ENCODE measurements around the gene CYP4F22. TPM values are rescaled to one million over a fixed set of nuclear protein-coding genes. Genes with fewer than 3 reads are reported as not detected.
"Not testable (repeated sequence)": the region's sequence is repeated elsewhere in the genome, so short reads cannot be mapped to it uniquely, and the experiment has no call there.

CYP4F22 gene
- under 1 TPM; 0.11 to 0.22 (median 0.16) TPM for polyA plus RNA-seq (ENCODE audit: insufficient read length in 3 of 3)
- long read RNA-seq, donor 1 = 0 reads
- long read RNA-seq, donor 2 = 0 reads
- long read RNA-seq, donor 3 = 0 reads
- long read RNA-seq, donor 4 = 0 reads
- long read RNA-seq, donor 5 = 0 reads
- long read RNA-seq, donor 6 = 0 reads
- long read RNA-seq, donor 7 = 0 reads
- long read RNA-seq, donor 8 = 0 reads
- long read RNA-seq, donor 9 = 0 reads
- long read RNA-seq, donor 10 = 0 reads
- long read RNA-seq, donor 11 = 0 reads
- long read RNA-seq, donor 12 = 0 reads
- long read RNA-seq, donor 13 = 0 reads
- long read RNA-seq, donor 14 = 0 reads
- long read RNA-seq, donor 15 = 0 reads
- long read RNA-seq, donor 16 = 0 reads

- peak in 1 of 11 donors; percentile 8 for DNase-seq (ENCODE audit: extremely low read depth in 1 of 11, low read depth in 9 of 11, low spot score in 4 of 11)
These were observed at the start of gene CYP4F22 for GRCh38 chr19:15508035-15508710. Gene CYP4F22, plus strand, starts transcription at chr19:15508525. Its CDS starts 16,812 bp downstream, at chr19:15525337.

GRCh38 chr19:15461694-15462093 lies 46.6 kb upstream of the CYP4F22 start:
- no peak for DNase-seq (ENCODE audit: extremely low read depth in 1 of 11, low read depth in 9 of 11, low spot score in 4 of 11)

- DNase-seq (ENCODE audit: extremely low read depth in 1 of 11, low read depth in 9 of 11, low spot score in 4 of 11) = no peak
These were observed 44.4 kb upstream of the CYP4F22 start for GRCh38 chr19:15463861-15464371.

GRCh38 chr19:15464394-15465385 lies 43.6 kb upstream of the CYP4F22 start, which contains the start of gene RASAL3:
Gene RASAL3, minus strand, starts transcription at chr19:15464544. Its CDS starts 186 bp downstream, at chr19:15464358.
- DNase-seq (ENCODE audit: extremely low read depth in 1 of 11, low read depth in 9 of 11, low spot score in 4 of 11) = no peak

GRCh38 chr19:15466851-15467733 lies 41.2 kb upstream of the CYP4F22 start:
- no peak for DNase-seq (ENCODE audit: extremely low read depth in 1 of 11, low read depth in 9 of 11, low spot score in 4 of 11)

GRCh38 chr19:15467734-15468214 lies 40.6 kb upstream of the CYP4F22 start:
- DNase-seq (ENCODE audit: extremely low read depth in 1 of 11, low read depth in 9 of 11, low spot score in 4 of 11) = no peak

GRCh38 chr19:15468675-15469512 lies 39.4 kb upstream of the CYP4F22 start:
- no peak for DNase-seq (ENCODE audit: extremely low read depth in 1 of 11, low read depth in 9 of 11, low spot score in 4 of 11)

GRCh38 chr19:15469513-15470297 lies 38.6 kb upstream of the CYP4F22 start:
- DNase-seq (ENCODE audit: extremely low read depth in 1 of 11, low read depth in 9 of 11, low spot score in 4 of 11) = no peak

GRCh38 chr19:15471639-15472101 lies 36.7 kb upstream of the CYP4F22 start:
- DNase-seq (ENCODE audit: extremely low read depth in 1 of 11, low read depth in 9 of 11, low spot score in 4 of 11) = no peak

- not testable (repeated sequence) for DNase-seq (ENCODE audit: extremely low read depth in 1 of 11, low read depth in 9 of 11, low spot score in 4 of 11)
These were observed 34.5 kb upstream of the CYP4F22 start for GRCh38 chr19:15473821-15474220.

GRCh38 chr19:15475169-15475568 lies 33.2 kb upstream of the CYP4F22 start:
- DNase-seq (ENCODE audit: extremely low read depth in 1 of 11, low read depth in 9 of 11, low spot score in 4 of 11) = no peak

- DNase-seq (ENCODE audit: extremely low read depth in 1 of 11, low read depth in 9 of 11, low spot score in 4 of 11) = no peak
These were observed 32.7 kb upstream of the CYP4F22 start for GRCh38 chr19:15475611-15476010.

- no peak for DNase-seq (ENCODE audit: extremely low read depth in 1 of 11, low read depth in 9 of 11, low spot score in 4 of 11)
These were observed 32.0 kb upstream of the CYP4F22 start for GRCh38 chr19:15476325-15476724.

- no peak for DNase-seq (ENCODE audit: extremely low read depth in 1 of 11, low read depth in 9 of 11, low spot score in 4 of 11)
These were observed 28.7 kb upstream of the CYP4F22 start, which contains the start of gene PGLYRP2 for GRCh38 chr19:15479391-15480345. Gene PGLYRP2, minus strand, starts transcription at chr19:15479501. Its CDS starts 130 bp downstream, at chr19:15479371.

GRCh38 chr19:15480996-15481395 lies 27.3 kb upstream of the CYP4F22 start:
- DNase-seq (ENCODE audit: extremely low read depth in 1 of 11, low read depth in 9 of 11, low spot score in 4 of 11) = not testable (repeated sequence)
